WTC11 (cell line): ENCODE results near the gene B4GALT3. TPM values are rescaled to one million over a fixed set of nuclear protein-coding genes. Genes with fewer than 3 reads are reported as not detected.

Experiments
- ATAC-seq: fragments of 200-7000 bp; cut with Tn5 transposase; 2 replicates; pipeline ENCODE4 v1.10.0; 2021; ENCODE audit warnings: mild to moderate bottlenecking, moderate library complexity
- CTCF ChIA-PET: fragments of 300-600 bp; sonication (Branson Sonifier 250); formaldehyde crosslinking; loops from one replicate; lab custom pipeline; 2021; ENCODE audit warnings: antibody characterized with exemption; lab: Charles Lee
- POLR2A ChIA-PET: fragments of 350-600 bp; sonication (Branson Sonifier 250); formaldehyde crosslinking; loops from one replicate; lab custom pipeline; 2021; ENCODE audit warnings: antibody characterized with exemption; lab: Charles Lee
- DNase-seq: peaks from one replicate; pipeline ENCODE4 v3.0.0; 2021; ENCODE audit warnings: low spot score
- H3K27ac Mint-ChIP-seq: 2 replicates; pipeline ENCODE4 v1.8.0; 2021; ENCODE audit warnings: mixed read lengths
- H3K27me3 Mint-ChIP-seq: 2 replicates; pipeline ENCODE4 v1.8.0; 2021; ENCODE audit warnings: low read depth, mild to moderate bottlenecking, moderate library complexity, mixed read lengths
- H3K36me3 Mint-ChIP-seq: 2 replicates; pipeline ENCODE4 v1.8.0; 2021; ENCODE audit warnings: mixed read lengths
- H3K4me1 Mint-ChIP-seq: 2 replicates; pipeline ENCODE4 v1.8.0; 2022; ENCODE audit warnings: mixed read lengths
- H3K4me3 Mint-ChIP-seq: 2 replicates; pipeline ENCODE4 v1.8.0; 2021; ENCODE audit warnings: mild to moderate bottlenecking, moderate library complexity, mixed read lengths
- H3K9me3 Mint-ChIP-seq: 2 replicates; pipeline ENCODE4 v1.8.0; 2021; ENCODE audit warnings: mixed read lengths
- ELF4 ChIP-seq: sonication (generic); formaldehyde crosslinking; IDR thresholded peaks from 2 replicates; pipeline ENCODE4 v1.8.1; 2022; ENCODE audit warnings: low read depth, mild to moderate bottlenecking, moderate library complexity, missing genetic modification reagents
- ETV6 ChIP-seq: sonication (generic); formaldehyde crosslinking; IDR thresholded peaks from 2 replicates; pipeline ENCODE4 v1.8.1; 2022; ENCODE audit warnings: mild to moderate bottlenecking, missing genetic modification reagents
- FOXK1 ChIP-seq: sonication (generic); formaldehyde crosslinking; IDR thresholded peaks from 2 replicates; pipeline ENCODE4 v1.8.0; 2022; ENCODE audit warnings: mild to moderate bottlenecking, moderate library complexity, missing genetic modification reagents
- HMGA2 ChIP-seq: fragments of 250-450 bp; sonication (Bioruptor Pico); IDR thresholded peaks from 2 replicates; pipeline ENCODE4 v1.4.0; 2021; ENCODE audit warnings: mild to moderate bottlenecking, moderate library complexity
- MYBL2 ChIP-seq: sonication (generic); formaldehyde crosslinking; IDR thresholded peaks from 2 replicates; pipeline ENCODE4 v1.8.1; 2023; ENCODE audit warnings: mild to moderate bottlenecking, moderate library complexity, missing genetic modification reagents
- NFATC4 ChIP-seq: fragments of 250-450 bp; sonication (Bioruptor Pico); IDR thresholded peaks from 2 replicates; pipeline ENCODE4 v1.9.0; 2021; ENCODE audit warnings: mild to moderate bottlenecking
- NFYB ChIP-seq: sonication (generic); formaldehyde crosslinking; conservative IDR thresholded peaks from 2 replicates; pipeline ENCODE4 v1.8.0; 2022; ENCODE audit warnings: low read depth, missing genetic modification reagents
- NR1H2 ChIP-seq: sonication (generic); formaldehyde crosslinking; IDR thresholded peaks from 2 replicates; pipeline ENCODE4 v1.9.0; 2021; ENCODE audit warnings: mild to moderate bottlenecking, moderate library complexity, missing genetic modification reagents
- SOX15 ChIP-seq: fragments of 250-450 bp; sonication (Bioruptor Pico); IDR thresholded peaks from 2 replicates; pipeline ENCODE4 v1.9.0; 2021; ENCODE audit warnings: mild to moderate bottlenecking
- ZNF317 ChIP-seq: sonication (generic); formaldehyde crosslinking; IDR thresholded peaks from 2 replicates; pipeline ENCODE4 v1.8.1; 2023; ENCODE audit warnings: low read depth, mild to moderate bottlenecking, moderate library complexity, missing genetic modification reagents, borderline replicate concordance
- total RNA-seq: library from RNA; stranded (reverse); gene quantifications from 3 replicates; pipeline ENCODE4 v1.2.3, GENCODE V29; 2021
- TF ChIP-seq, protein P1 (sequence below): fragments of 250-450 bp; sonication (Bioruptor Pico); conservative IDR thresholded peaks from 2 replicates; pipeline ENCODE4 v1.9.0; 2021; ENCODE audit warnings: mild to moderate bottlenecking
- TF ChIP-seq, protein P2 (sequence below): fragments of 250-450 bp; sonication (Bioruptor Pico); IDR thresholded peaks from 2 replicates; pipeline ENCODE4 v1.9.0; 2021; ENCODE audit warnings: mild to moderate bottlenecking
- TF ChIP-seq, protein P3 (sequence below): sonication (generic); formaldehyde crosslinking; IDR thresholded peaks from 2 replicates; pipeline ENCODE4 v1.8.0; 2022; ENCODE audit warnings: mild to moderate bottlenecking, missing genetic modification reagents
- TF ChIP-seq, protein P4 (sequence below): fragments of 250-450 bp; sonication (Bioruptor Pico); IDR thresholded peaks from 2 replicates; pipeline ENCODE4 v1.9.0; 2021; ENCODE audit warnings: mild to moderate bottlenecking, borderline replicate concordance
- TF ChIP-seq, protein P5 (sequence below): sonication (generic); formaldehyde crosslinking; IDR thresholded peaks from 2 replicates; pipeline ENCODE4 v1.8.0; 2022; ENCODE audit warnings: mild to moderate bottlenecking, missing genetic modification reagents
- TF ChIP-seq, protein P6 (sequence below): fragments of 250-450 bp; sonication (Bioruptor Pico); IDR thresholded peaks from 2 replicates; pipeline ENCODE4 v1.9.0; 2021; ENCODE audit warnings: mild to moderate bottlenecking
- TF ChIP-seq, protein P7 (sequence below): sonication (generic); formaldehyde crosslinking; conservative IDR thresholded peaks from 2 replicates; pipeline ENCODE4 v1.8.1; 2022; ENCODE audit warnings: mild to moderate bottlenecking, missing genetic modification reagents
- TF ChIP-seq, protein P8 (sequence below): sonication (generic); formaldehyde crosslinking; IDR thresholded peaks from 2 replicates; pipeline ENCODE4 v1.8.1; 2023; ENCODE audit warnings: mild to moderate bottlenecking, missing genetic modification reagents, moderate library complexity

Gene B4GALT3
- total RNA-seq, 1 experiment from 2014 or later: 40.1 TPM

DNA sequence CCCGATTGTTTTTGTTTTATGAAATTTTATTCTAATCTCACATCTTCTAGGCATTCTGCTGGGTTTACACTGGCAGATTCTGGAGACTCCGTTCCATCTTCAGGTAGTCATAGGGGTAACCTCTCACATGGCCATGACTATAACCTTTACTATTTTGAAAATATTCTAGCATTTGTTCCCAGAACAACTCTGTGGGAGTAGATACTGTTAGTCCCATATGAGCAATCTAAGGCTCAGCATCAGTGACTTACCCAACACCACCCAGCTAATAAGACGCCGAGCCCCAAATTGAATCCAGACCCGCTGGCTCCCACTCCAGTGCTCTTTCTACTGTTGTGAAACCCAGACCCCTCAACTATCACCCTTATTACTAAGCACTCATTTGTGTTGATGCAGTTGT lies 11.7 kb upstream of the B4GALT3 start:
- H3K4me1 Mint-ChIP-seq: peaks cover 15% of the 10 kb centered on the region
- H3K27me3 Mint-ChIP-seq: no peaks in the 10 kb centered on the region
- no peak overlapping the region for H3K4me3 Mint-ChIP-seq

More for the DNA sequence above, 11.7 kb upstream of the B4GALT3 start:
- Mint-ChIP-seq H3K36me3 (0 out of 2 replicates have a peak, but pooled peaks cover 3% of the 10 kb centered on the region), H3K9me3 (no peaks in the 10 kb centered on the region), H3K27ac (no peak overlapping the region)
- CTCF ChIA-PET: no interaction called here
- POLR2A ChIA-PET: no interaction called here
- TF ChIP-seq, protein P1, sequence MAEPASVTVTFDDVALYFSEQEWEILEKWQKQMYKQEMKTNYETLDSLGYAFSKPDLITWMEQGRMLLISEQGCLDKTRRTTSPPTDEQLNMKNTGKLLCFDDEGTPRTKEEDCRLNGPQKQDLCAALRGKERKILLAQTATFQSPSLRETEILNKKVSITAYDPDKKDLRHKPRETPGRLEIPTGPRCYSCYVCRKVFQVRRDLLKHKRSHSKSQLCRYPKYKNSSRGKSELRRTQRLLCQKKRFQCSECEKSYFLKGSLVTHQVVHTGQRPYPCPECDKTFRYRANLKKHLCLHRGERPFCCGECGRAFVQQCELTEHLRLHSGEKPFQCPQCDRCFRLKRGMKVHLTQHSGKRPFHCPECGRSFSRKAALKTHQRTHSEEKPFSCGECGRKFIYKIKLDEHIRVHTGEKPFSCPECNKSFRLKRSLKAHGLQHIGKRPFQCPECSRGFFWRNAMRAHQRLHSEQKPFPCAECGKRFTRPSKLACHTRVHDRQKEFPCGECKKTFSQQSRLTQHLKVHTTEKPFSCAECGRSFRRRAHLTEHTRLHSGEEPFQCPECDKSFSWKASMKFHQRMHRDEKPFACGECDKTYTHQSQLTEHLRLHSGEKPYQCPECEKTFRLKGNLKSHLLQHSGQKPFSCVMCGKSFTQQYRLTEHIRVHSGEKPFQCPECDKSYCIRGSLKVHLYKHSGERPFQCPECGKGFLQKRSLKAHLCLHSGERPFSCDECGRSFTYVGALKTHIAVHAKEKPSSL (CRISPR knock-in tag): no peak
- TF ChIP-seq ELF4 (CRISPR knock-in tag): no peak
- no peak for TF ChIP-seq ETV6 (CRISPR knock-in tag)
- TF ChIP-seq, protein P2, sequence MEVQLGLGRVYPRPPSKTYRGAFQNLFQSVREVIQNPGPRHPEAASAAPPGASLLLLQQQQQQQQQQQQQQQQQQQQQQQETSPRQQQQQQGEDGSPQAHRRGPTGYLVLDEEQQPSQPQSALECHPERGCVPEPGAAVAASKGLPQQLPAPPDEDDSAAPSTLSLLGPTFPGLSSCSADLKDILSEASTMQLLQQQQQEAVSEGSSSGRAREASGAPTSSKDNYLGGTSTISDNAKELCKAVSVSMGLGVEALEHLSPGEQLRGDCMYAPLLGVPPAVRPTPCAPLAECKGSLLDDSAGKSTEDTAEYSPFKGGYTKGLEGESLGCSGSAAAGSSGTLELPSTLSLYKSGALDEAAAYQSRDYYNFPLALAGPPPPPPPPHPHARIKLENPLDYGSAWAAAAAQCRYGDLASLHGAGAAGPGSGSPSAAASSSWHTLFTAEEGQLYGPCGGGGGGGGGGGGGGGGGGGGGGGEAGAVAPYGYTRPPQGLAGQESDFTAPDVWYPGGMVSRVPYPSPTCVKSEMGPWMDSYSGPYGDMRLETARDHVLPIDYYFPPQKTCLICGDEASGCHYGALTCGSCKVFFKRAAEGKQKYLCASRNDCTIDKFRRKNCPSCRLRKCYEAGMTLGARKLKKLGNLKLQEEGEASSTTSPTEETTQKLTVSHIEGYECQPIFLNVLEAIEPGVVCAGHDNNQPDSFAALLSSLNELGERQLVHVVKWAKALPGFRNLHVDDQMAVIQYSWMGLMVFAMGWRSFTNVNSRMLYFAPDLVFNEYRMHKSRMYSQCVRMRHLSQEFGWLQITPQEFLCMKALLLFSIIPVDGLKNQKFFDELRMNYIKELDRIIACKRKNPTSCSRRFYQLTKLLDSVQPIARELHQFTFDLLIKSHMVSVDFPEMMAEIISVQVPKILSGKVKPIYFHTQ (CRISPR knock-in tag): no peak
- TF ChIP-seq, protein P3, sequence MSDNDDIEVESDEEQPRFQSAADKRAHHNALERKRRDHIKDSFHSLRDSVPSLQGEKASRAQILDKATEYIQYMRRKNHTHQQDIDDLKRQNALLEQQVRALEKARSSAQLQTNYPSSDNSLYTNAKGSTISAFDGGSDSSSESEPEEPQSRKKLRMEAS (CRISPR knock-in tag): no peak
- no peak for TF ChIP-seq MYBL2
- TF ChIP-seq, protein P4, sequence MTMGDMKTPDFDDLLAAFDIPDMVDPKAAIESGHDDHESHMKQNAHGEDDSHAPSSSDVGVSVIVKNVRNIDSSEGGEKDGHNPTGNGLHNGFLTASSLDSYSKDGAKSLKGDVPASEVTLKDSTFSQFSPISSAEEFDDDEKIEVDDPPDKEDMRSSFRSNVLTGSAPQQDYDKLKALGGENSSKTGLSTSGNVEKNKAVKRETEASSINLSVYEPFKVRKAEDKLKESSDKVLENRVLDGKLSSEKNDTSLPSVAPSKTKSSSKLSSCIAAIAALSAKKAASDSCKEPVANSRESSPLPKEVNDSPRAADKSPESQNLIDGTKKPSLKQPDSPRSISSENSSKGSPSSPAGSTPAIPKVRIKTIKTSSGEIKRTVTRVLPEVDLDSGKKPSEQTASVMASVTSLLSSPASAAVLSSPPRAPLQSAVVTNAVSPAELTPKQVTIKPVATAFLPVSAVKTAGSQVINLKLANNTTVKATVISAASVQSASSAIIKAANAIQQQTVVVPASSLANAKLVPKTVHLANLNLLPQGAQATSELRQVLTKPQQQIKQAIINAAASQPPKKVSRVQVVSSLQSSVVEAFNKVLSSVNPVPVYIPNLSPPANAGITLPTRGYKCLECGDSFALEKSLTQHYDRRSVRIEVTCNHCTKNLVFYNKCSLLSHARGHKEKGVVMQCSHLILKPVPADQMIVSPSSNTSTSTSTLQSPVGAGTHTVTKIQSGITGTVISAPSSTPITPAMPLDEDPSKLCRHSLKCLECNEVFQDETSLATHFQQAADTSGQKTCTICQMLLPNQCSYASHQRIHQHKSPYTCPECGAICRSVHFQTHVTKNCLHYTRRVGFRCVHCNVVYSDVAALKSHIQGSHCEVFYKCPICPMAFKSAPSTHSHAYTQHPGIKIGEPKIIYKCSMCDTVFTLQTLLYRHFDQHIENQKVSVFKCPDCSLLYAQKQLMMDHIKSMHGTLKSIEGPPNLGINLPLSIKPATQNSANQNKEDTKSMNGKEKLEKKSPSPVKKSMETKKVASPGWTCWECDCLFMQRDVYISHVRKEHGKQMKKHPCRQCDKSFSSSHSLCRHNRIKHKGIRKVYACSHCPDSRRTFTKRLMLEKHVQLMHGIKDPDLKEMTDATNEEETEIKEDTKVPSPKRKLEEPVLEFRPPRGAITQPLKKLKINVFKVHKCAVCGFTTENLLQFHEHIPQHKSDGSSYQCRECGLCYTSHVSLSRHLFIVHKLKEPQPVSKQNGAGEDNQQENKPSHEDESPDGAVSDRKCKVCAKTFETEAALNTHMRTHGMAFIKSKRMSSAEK (CRISPR knock-in tag): no peak
- TF ChIP-seq, protein P5, sequence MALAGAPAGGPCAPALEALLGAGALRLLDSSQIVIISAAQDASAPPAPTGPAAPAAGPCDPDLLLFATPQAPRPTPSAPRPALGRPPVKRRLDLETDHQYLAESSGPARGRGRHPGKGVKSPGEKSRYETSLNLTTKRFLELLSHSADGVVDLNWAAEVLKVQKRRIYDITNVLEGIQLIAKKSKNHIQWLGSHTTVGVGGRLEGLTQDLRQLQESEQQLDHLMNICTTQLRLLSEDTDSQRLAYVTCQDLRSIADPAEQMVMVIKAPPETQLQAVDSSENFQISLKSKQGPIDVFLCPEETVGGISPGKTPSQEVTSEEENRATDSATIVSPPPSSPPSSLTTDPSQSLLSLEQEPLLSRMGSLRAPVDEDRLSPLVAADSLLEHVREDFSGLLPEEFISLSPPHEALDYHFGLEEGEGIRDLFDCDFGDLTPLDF: no peak
- no peak for TF ChIP-seq FOXK1
- TF ChIP-seq, protein P6, sequence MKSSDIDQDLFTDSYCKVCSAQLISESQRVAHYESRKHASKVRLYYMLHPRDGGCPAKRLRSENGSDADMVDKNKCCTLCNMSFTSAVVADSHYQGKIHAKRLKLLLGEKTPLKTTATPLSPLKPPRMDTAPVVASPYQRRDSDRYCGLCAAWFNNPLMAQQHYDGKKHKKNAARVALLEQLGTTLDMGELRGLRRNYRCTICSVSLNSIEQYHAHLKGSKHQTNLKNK (CRISPR knock-in tag): no peak
- TF ChIP-seq, protein P7, sequence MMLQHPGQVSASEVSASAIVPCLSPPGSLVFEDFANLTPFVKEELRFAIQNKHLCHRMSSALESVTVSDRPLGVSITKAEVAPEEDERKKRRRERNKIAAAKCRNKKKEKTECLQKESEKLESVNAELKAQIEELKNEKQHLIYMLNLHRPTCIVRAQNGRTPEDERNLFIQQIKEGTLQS (CRISPR knock-in tag): no peak
- TF ChIP-seq ZNF317 (CRISPR knock-in tag): no peak
- no peak for TF ChIP-seq HMGA2 (CRISPR knock-in tag)
- TF ChIP-seq NFYB (CRISPR knock-in tag): no peak
- no peak for TF ChIP-seq NR1H2 (CRISPR knock-in tag)
- TF ChIP-seq SOX15 (CRISPR knock-in tag): no peak
- no peak for TF ChIP-seq NFATC4 (CRISPR knock-in tag)
- TF ChIP-seq, protein P8, sequence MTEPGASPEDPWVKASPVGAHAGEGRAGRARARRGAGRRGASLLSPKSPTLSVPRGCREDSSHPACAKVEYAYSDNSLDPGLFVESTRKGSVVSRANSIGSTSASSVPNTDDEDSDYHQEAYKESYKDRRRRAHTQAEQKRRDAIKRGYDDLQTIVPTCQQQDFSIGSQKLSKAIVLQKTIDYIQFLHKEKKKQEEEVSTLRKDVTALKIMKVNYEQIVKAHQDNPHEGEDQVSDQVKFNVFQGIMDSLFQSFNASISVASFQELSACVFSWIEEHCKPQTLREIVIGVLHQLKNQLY (CRISPR knock-in tag): no peak
- ATAC-seq (no peak), DNase-seq (no peak)
